Measurements from ENCODE around the gene SLC37A2.
A peak's percentile ranks its signal among the peaks of the same experiment; 100 is the strongest.

Gene SLC37A2

GRCh38 chr11:125112208-125112604 is 49.1 kb downstream of the SLC37A2 start:
- TF ChIP-seq TAF1 (IDR thresholded peaks at IDR 0.05; ENCODE audit: low read depth), result no peak
- no peak for TF ChIP-seq REST (IDR thresholded peaks at IDR 0.05; ENCODE audit: low read depth)
- TF ChIP-seq TEAD4 (IDR thresholded peaks at IDR 0.05), result no peak
- TF ChIP-seq CEBPB (IDR thresholded peaks at IDR 0.05), result no peak
- no peak for TF ChIP-seq RAD21 (IDR thresholded peaks at IDR 0.05; ENCODE audit: low read depth)
- no peak for TF ChIP-seq TCF12 (IDR thresholded peaks at IDR 0.05; ENCODE audit: low read depth)
- TF ChIP-seq, protein P1, sequence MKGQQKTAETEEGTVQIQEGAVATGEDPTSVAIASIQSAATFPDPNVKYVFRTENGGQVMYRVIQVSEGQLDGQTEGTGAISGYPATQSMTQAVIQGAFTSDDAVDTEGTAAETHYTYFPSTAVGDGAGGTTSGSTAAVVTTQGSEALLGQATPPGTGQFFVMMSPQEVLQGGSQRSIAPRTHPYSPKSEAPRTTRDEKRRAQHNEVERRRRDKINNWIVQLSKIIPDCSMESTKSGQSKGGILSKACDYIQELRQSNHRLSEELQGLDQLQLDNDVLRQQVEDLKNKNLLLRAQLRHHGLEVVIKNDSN (IDR thresholded peaks at IDR 0.05), result no peak
- no peak for TF ChIP-seq ZBTB7A (IDR thresholded peaks at IDR 0.05; ENCODE audit: low read depth)
- TF ChIP-seq CREB1 (IDR thresholded peaks at IDR 0.05; ENCODE audit: low read depth), result no peak
- TF ChIP-seq YY1 (IDR thresholded peaks at IDR 0.05; ENCODE audit: low read depth), result no peak
- TF ChIP-seq MAX (IDR thresholded peaks at IDR 0.05), result no peak
- TF ChIP-seq FOXM1 (IDR thresholded peaks at IDR 0.05; ENCODE audit: borderline replicate concordance, low read depth), result no peak
- TF ChIP-seq EP300 (IDR thresholded peaks at IDR 0.05; ENCODE audit: borderline replicate concordance), result no peak
- no peak for TF ChIP-seq NFIC (IDR thresholded peaks at IDR 0.05)
- no peak for TF ChIP-seq EGR1 (IDR thresholded peaks at IDR 0.05)

GRCh38 chr11:125114518-125114917 is 51.4 kb downstream of the SLC37A2 start:
- TF ChIP-seq RAD21 (IDR thresholded peaks at IDR 0.05; ENCODE audit: low read depth), result peak; percentile 9; the same call in 1 of the 2 replicates
- TF ChIP-seq REST (IDR thresholded peaks at IDR 0.05; ENCODE audit: low read depth), result no peak

DNA sequence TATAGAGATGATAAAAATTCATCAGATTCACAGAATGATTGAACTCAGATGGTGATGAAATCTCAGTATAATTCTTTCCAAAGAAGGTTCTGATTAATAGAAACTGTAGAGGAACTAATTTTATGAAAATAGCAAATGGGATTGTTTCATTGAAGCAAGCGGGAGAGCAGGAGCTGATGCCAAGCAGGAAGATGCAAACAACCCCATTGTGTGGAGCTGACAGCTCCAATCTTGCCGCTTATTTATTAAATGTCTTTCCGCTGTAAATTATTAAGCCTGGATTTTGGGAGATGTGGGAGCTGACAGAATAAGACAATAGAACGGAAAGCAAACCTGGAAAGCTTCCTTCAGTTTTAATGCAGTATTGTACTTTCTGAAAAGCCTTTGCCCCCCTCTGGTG is 54.3 kb downstream of the SLC37A2 start:
- TF ChIP-seq TEAD4 (IDR thresholded peaks at IDR 0.05) (no peak), YY1 (IDR thresholded peaks at IDR 0.05; ENCODE audit: low read depth) (no peak), CEBPB (IDR thresholded peaks at IDR 0.05) (no peak), EP300 (IDR thresholded peaks at IDR 0.05; ENCODE audit: borderline replicate concordance) (no peak), TAF1 (IDR thresholded peaks at IDR 0.05; ENCODE audit: low read depth) (no peak)

GRCh38 chr11:125123194-125123946 is 60.3 kb downstream of the SLC37A2 start:
- TF ChIP-seq RAD21 (IDR thresholded peaks at IDR 0.05; ENCODE audit: low read depth) (no peak), ZBTB7A (IDR thresholded peaks at IDR 0.05; ENCODE audit: low read depth) (no peak), EP300 (IDR thresholded peaks at IDR 0.05; ENCODE audit: borderline replicate concordance) (no peak), YY1 (IDR thresholded peaks at IDR 0.05; ENCODE audit: low read depth) (no peak), CREB1 (IDR thresholded peaks at IDR 0.05; ENCODE audit: low read depth) (no peak), EGR1 (IDR thresholded peaks at IDR 0.05) (no peak), REST (IDR thresholded peaks at IDR 0.05; ENCODE audit: low read depth) (no peak), TAF1 (IDR thresholded peaks at IDR 0.05; ENCODE audit: low read depth) (no peak), NFIC (IDR thresholded peaks at IDR 0.05) (no peak), TCF12 (IDR thresholded peaks at IDR 0.05; ENCODE audit: low read depth) (no peak), MAX (IDR thresholded peaks at IDR 0.05) (no peak)
- TF ChIP-seq, protein P1 (IDR thresholded peaks at IDR 0.05), result no peak

Data from Ishikawa (cell line).